HepG2 (cell line): ENCODE measurements around the gene RER1. TPM values are rescaled to one million over a fixed set of nuclear protein-coding genes. Genes with fewer than 3 reads are reported as not detected.

ENCODE experiments used
- CCDC6 ChIP-seq: sonication (generic); formaldehyde crosslinking; IDR thresholded peaks from 2 replicates; pipeline ENCODE4 v1.8.1; 2022; ENCODE audit warnings: mild to moderate bottlenecking, missing genetic modification reagents, moderate library complexity
- ELF4 ChIP-seq: sonication (generic); formaldehyde crosslinking; IDR thresholded peaks from 2 replicates; pipeline ENCODE4 v1.5.0; 2020; ENCODE audit warnings: missing genetic modification reagents, mild to moderate bottlenecking, moderate library complexity, borderline replicate concordance
- ELK4 ChIP-seq: sonication (generic); formaldehyde crosslinking; IDR thresholded peaks from 2 replicates; pipeline ENCODE4 v1.9.0; 2021; ENCODE audit warnings: missing genetic modification reagents, borderline replicate concordance
- EP300 ChIP-seq, 3 experiments: sonication (generic) in 1 of 3; formaldehyde crosslinking in 1 of 3; IDR thresholded peaks; 2 replicates each; pipeline versions ENCODE4 v1.5.1 to v1.6.1; 2011 to 2020; ENCODE audit warnings: low read depth in 2 of 3, low read length in 2 of 3, borderline replicate concordance in 1 of 3, improper control_type of control experiment in 1 of 3, mild to moderate bottlenecking in 1 of 3, missing genetic modification reagents in 1 of 3, moderate library complexity in 1 of 3
- FOXP1 ChIP-seq, 2 experiments: fragments of 450-650 bp in 1 of 2; IDR thresholded peaks; 2 replicates each; pipeline ENCODE4 v1.6.1; 2017 to 2018; ENCODE audit warnings: antibody characterized with exemption in 1 of 2
- GATAD1 ChIP-seq: IDR thresholded peaks from 2 replicates; pipeline ENCODE4 v1.6.1; 2016; ENCODE audit warnings: missing genetic modification reagents, missing compliant biosample characterization
- HOXA3 ChIP-seq: sonication (generic); formaldehyde crosslinking; IDR thresholded peaks from 2 replicates; pipeline ENCODE4 v1.5.0; 2020; ENCODE audit warnings: missing genetic modification reagents
- IKZF1 ChIP-seq: fragments of 450-650 bp; IDR thresholded peaks from 2 replicates; pipeline ENCODE4 v1.7.1; 2016
- MED1 ChIP-seq: sonication (generic); formaldehyde crosslinking; IDR thresholded peaks from 2 replicates; pipeline ENCODE4 v1.4.0; 2020; ENCODE audit warnings: missing genetic modification reagents
- MEIS1 ChIP-seq: sonication (generic); formaldehyde crosslinking; IDR thresholded peaks from 2 replicates; pipeline ENCODE4 v1.9.0; 2021; ENCODE audit warnings: mild to moderate bottlenecking, missing genetic modification reagents, moderate library complexity, borderline replicate concordance
- POGK ChIP-seq: sonication (generic); formaldehyde crosslinking; conservative IDR thresholded peaks from 2 replicates; pipeline ENCODE4 v1.8.0; 2022; ENCODE audit warnings: mild to moderate bottlenecking, moderate library complexity, missing genetic modification reagents
- SETDB1 ChIP-seq: sonication (generic); formaldehyde crosslinking; IDR thresholded peaks from 2 replicates; pipeline ENCODE4 v1.5.1; 2020; ENCODE audit warnings: missing genetic modification reagents, mild to moderate bottlenecking, borderline replicate concordance
- SMARCE1 ChIP-seq: fragments of 450-650 bp; IDR thresholded peaks from 2 replicates; pipeline ENCODE4 v1.6.1; 2017; ENCODE audit warnings: borderline replicate concordance
- THYN1 ChIP-seq: sonication (generic); formaldehyde crosslinking; IDR thresholded peaks from 2 replicates; pipeline ENCODE4 v1.8.1; 2023; ENCODE audit warnings: low read depth, mild to moderate bottlenecking, moderate library complexity, missing genetic modification reagents, borderline replicate concordance
- ZFP1 ChIP-seq: IDR thresholded peaks from 2 replicates; pipeline ENCODE4 v1.6.1; 2016
- ZFP62 ChIP-seq: sonication (generic); formaldehyde crosslinking; IDR thresholded peaks from 2 replicates; pipeline ENCODE4 v1.4.0; 2020; ENCODE audit warnings: missing genetic modification reagents
- ZMYM2 ChIP-seq: sonication (generic); formaldehyde crosslinking; IDR thresholded peaks from 2 replicates; pipeline ENCODE4 v1.8.0; 2022; ENCODE audit warnings: mild to moderate bottlenecking, missing genetic modification reagents
- ZNF101 ChIP-seq: sonication (generic); formaldehyde crosslinking; IDR thresholded peaks from 2 replicates; pipeline ENCODE4 v1.4.0; 2020; ENCODE audit warnings: mild to moderate bottlenecking, low read depth, missing genetic modification reagents, borderline replicate concordance
- ZNF20 ChIP-seq: sonication (generic); formaldehyde crosslinking; IDR thresholded peaks from 2 replicates; pipeline ENCODE4 v1.4.0; 2020; ENCODE audit warnings: mild to moderate bottlenecking, moderate library complexity, missing genetic modification reagents
- ZNF235 ChIP-seq: sonication (generic); formaldehyde crosslinking; IDR thresholded peaks from 2 replicates; pipeline ENCODE4 v1.8.1; 2023; ENCODE audit warnings: mild to moderate bottlenecking, missing genetic modification reagents, borderline replicate concordance
- ZNF280B ChIP-seq: sonication (generic); formaldehyde crosslinking; IDR thresholded peaks from 2 replicates; pipeline ENCODE4 v1.5.0; 2020; ENCODE audit warnings: missing genetic modification reagents, mild to moderate bottlenecking, borderline replicate concordance
- ZNF326 ChIP-seq: sonication (generic); formaldehyde crosslinking; IDR thresholded peaks from 2 replicates; pipeline ENCODE4 v1.4.0; 2020; ENCODE audit warnings: missing genetic modification reagents, borderline replicate concordance
- ZNF574 ChIP-seq: sonication (generic); formaldehyde crosslinking; IDR thresholded peaks from 2 replicates; pipeline ENCODE4 v1.4.0; 2020; ENCODE audit warnings: missing genetic modification reagents
- ZSCAN21 ChIP-seq: sonication (generic); formaldehyde crosslinking; IDR thresholded peaks from 2 replicates; pipeline ENCODE4 v1.8.0; 2022; ENCODE audit warnings: mild to moderate bottlenecking, missing genetic modification reagents, moderate library complexity, borderline replicate concordance
- polyA plus RNA-seq, 8 experiments: library from polyadenylated mRNA; depleted of rRNA in 3 of 8; stranded (reverse) in 7 of 8; unstranded in 1 of 8; fragments of >200 nt; fragmentation: Illumina TruSeq in 4 of 8; extraction: Trizol in 4 of 8; gene quantifications; 2 replicates each; pipeline versions ENCODE4 v1.2.1 to v1.2.3, GENCODE V29; 2011 to 2016; ENCODE audit warnings: low read depth in 4 of 8, missing spikeins in 1 of 8, mixed read lengths in 1 of 8; ENCODE audit not compliant: insufficient read depth in 1 of 8
- total RNA-seq, 5 experiments: library from RNA; depleted of rRNA; stranded (reverse); fragments of >200 nt; fragmentation: Illumina TruSeq; extraction: Trizol; gene quantifications; 2 replicates each; pipeline ENCODE4 v1.2.3, GENCODE V29; 2016; ENCODE audit warnings: low read depth in 1 of 5

The RER1 gene
- total and polyA plus RNA-seq, 2 of the 13 experiments (the other 11 are each of a cell fraction or from before 2014, with no cell fraction given), result 128 to 164 TPM

- TF ChIP-seq IKZF1, result no peak
- no peak for TF ChIP-seq ZNF326 (CRISPR knock-in tag)
- no peak for TF ChIP-seq ELF4
- TF ChIP-seq FOXP1 (IDR thresholded peaks at IDR 0.05), result no peak
- TF ChIP-seq FOXP1 (CRISPR knock-in tag; IDR thresholded peaks at IDR 0.05), result no peak
- TF ChIP-seq ZMYM2 (CRISPR knock-in tag), result no peak
- peak; percentile 94 for TF ChIP-seq HOXA3 (CRISPR knock-in tag)
- TF ChIP-seq ZNF280B, result no peak
- TF ChIP-seq THYN1 (CRISPR knock-in tag), result no peak
- 0 out of 2 replicates have a peak, but pooled peaks have one; percentile 7 for TF ChIP-seq CCDC6
- 0 out of 2 replicates have a peak, but pooled peaks have one; percentile 10 for TF ChIP-seq ZNF235 (CRISPR knock-in tag)
- TF ChIP-seq EP300 (IDR thresholded peaks at IDR 0.05; ENCODE audit: low read depth in 2 of 2, low read length in 2 of 2), result 0 out of 4 replicates have a peak, but pooled peaks of 1 of the 2 experiments have one; percentile 11
- TF ChIP-seq EP300 (CRISPR knock-in tag; IDR thresholded peaks at IDR 0.05; ENCODE audit: borderline replicate concordance), result no peak
- TF ChIP-seq SMARCE1, result no peak
- peak; percentile 95 for TF ChIP-seq GATAD1 (CRISPR knock-in tag)
- no peak for TF ChIP-seq ZSCAN21 (CRISPR knock-in tag)
- TF ChIP-seq POGK (CRISPR knock-in tag), result no peak
- TF ChIP-seq MEIS1 (CRISPR knock-in tag), result 0 out of 2 replicates have a peak, but pooled peaks have one; percentile 9
- no peak for TF ChIP-seq ZFP1 (CRISPR knock-in tag)
- TF ChIP-seq ZNF574 (CRISPR knock-in tag), result peak; percentile 84; the same call in 1 of the 2 replicates
- no peak for TF ChIP-seq SETDB1 (CRISPR knock-in tag)
- TF ChIP-seq ZNF20 (CRISPR knock-in tag), result no peak
- peak; percentile 38; the same call in 1 of the 2 replicates for TF ChIP-seq MED1 (CRISPR knock-in tag)
- TF ChIP-seq ZNF101 (CRISPR knock-in tag), result no peak
- no peak for TF ChIP-seq ELK4 (CRISPR knock-in tag)
- no peak for TF ChIP-seq ZFP62 (CRISPR knock-in tag)
Observed at GRCh38 chr1:2412395-2412772, 20.7 kb downstream of the RER1 start, which contains the start of gene PEX10 (continued).
